Measurements from ENCODE around the gene BPNT1.

The BPNT1 gene

DNA sequence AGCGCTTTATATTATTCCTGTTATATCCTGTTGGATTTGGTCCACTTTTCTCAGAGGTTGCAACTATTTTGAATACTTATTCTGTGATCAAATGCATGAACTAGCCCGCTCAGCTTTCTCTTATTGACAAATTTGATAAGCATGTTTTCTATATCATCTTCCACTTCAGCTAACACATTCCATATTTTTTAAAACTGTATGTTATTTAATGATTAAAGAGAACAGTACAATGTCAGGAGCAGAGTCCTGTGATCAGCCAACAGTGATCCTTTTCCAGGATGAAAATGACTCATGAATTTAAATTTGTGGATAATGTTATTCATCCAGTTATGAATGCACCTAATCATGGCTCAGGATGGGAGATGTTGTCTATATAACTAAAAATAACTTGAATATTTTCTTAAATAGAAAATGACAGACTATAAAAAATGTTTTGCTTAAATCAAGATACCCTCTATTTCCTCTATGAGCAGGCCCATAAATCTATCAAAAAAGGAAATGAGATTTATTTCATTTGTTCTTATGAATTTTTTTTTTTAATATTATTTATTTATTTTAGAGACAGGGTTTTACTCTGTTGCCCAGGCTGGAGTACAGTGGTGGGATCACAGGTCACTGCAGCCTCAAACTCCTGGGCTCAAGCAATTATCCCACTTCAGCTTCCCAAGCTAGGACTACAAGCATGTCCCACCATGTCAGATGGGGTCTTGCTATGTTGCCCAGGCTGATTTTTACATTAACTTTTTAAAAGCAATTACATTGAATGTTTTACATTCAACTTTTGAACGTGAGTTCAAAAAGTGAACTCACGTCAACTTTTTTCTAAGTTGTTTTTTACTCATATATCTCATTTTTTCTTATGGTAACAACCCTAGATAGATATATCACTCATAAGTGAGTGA is 12.5 kb downstream of the BPNT1 start:
- no peak for TF ChIP-seq SIN3A (IDR thresholded peaks at IDR 0.05; ENCODE audit: borderline replicate concordance, insufficient read depth, low read length)
- no peak for TF ChIP-seq FOXP2 (optimal IDR thresholded peaks at IDR 0.05; ENCODE audit: borderline replicate concordance, extremely low read depth, extremely low read length, insufficient read depth)
- no peak for TF ChIP-seq POLR2AphosphoS5 (IDR thresholded peaks at IDR 0.05; ENCODE audit: low read depth, low read length)
- TF ChIP-seq TAF1 (IDR thresholded peaks at IDR 0.05; ENCODE audit: borderline replicate concordance, insufficient read depth, low read length), result no peak
- TF ChIP-seq, protein P1, sequence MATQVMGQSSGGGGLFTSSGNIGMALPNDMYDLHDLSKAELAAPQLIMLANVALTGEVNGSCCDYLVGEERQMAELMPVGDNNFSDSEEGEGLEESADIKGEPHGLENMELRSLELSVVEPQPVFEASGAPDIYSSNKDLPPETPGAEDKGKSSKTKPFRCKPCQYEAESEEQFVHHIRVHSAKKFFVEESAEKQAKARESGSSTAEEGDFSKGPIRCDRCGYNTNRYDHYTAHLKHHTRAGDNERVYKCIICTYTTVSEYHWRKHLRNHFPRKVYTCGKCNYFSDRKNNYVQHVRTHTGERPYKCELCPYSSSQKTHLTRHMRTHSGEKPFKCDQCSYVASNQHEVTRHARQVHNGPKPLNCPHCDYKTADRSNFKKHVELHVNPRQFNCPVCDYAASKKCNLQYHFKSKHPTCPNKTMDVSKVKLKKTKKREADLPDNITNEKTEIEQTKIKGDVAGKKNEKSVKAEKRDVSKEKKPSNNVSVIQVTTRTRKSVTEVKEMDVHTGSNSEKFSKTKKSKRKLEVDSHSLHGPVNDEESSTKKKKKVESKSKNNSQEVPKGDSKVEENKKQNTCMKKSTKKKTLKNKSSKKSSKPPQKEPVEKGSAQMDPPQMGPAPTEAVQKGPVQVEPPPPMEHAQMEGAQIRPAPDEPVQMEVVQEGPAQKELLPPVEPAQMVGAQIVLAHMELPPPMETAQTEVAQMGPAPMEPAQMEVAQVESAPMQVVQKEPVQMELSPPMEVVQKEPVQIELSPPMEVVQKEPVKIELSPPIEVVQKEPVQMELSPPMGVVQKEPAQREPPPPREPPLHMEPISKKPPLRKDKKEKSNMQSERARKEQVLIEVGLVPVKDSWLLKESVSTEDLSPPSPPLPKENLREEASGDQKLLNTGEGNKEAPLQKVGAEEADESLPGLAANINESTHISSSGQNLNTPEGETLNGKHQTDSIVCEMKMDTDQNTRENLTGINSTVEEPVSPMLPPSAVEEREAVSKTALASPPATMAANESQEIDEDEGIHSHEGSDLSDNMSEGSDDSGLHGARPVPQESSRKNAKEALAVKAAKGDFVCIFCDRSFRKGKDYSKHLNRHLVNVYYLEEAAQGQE (IDR thresholded peaks at IDR 0.05; ENCODE audit: insufficient read depth in 1 of 2, low read depth in 2 of 2, low read length in 2 of 2), result no peak

DNA sequence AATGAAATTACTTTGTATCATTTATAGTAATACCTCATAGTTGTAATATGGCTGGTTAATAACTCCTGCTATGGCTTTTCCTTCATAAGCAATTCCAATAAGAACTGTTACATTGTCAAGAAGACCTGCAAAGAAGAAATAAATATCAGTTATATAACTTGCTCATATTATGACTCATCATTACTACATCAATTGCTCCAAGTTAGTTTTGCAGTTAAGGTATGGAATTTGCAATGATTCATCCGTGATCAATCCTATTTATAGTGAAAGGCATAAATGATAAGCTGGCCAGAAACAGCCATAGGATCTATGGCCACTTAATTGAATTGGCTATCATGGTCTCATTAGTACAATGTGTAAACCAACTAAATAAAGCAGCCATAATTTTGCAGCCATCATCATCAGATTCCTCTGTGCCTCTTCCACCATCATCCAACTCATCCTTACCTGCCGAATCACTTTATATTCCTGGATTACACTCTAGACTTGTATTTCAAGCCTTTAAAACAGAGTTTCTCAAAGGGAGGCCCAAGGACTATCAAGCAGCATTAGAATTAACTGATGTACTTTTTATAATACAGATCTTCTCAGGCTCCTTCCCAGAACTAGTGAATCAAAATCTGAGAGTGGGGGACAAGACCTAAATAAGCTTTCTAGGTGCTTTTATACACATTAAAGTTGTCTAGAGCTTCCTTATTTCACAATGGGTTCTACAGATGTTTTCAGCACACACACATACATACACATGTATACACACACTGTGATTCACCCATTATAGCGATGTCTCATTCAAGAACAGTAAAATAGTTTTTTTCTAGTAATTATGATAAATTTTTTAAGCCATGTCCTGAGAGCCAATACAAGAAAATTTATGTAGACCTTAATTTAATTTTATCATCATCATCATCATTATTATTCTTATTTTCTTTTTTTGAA is 22.1 kb downstream of the BPNT1 start:
- TF ChIP-seq, protein P1 (IDR thresholded peaks at IDR 0.05; ENCODE audit: insufficient read depth in 1 of 2, low read depth in 2 of 2, low read length in 2 of 2), result no peak
- no peak for TF ChIP-seq TAF1 (IDR thresholded peaks at IDR 0.05; ENCODE audit: borderline replicate concordance, insufficient read depth, low read length)
- TF ChIP-seq POLR2AphosphoS5 (IDR thresholded peaks at IDR 0.05; ENCODE audit: low read depth, low read length), result no peak
- no peak for TF ChIP-seq SIN3A (IDR thresholded peaks at IDR 0.05; ENCODE audit: borderline replicate concordance, insufficient read depth, low read length)
- no peak for TF ChIP-seq FOXP2 (optimal IDR thresholded peaks at IDR 0.05; ENCODE audit: borderline replicate concordance, extremely low read depth, extremely low read length, insufficient read depth)

DNA sequence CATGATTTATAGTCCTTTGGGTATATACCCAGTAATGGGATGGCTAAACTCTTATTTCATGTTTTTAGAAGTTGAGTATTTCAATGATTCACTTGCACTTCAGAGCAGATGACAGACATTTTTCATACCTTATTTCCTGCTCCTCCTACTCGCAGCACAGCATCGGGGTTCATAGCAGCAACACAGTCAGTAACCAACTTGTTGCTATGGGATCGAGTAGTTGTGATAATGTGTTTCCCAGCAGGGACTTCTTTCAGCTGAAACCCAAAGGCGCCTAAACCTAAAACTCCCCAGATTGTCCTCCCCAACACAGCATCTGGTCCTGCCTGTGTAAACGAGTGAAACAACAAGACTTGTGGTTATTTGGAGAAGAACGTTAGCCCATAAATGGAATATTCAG is 27.0 kb downstream of the BPNT1 start:
- TF ChIP-seq SIN3A (IDR thresholded peaks at IDR 0.05; ENCODE audit: borderline replicate concordance, insufficient read depth, low read length), result no peak
- no peak for TF ChIP-seq TAF1 (IDR thresholded peaks at IDR 0.05; ENCODE audit: borderline replicate concordance, insufficient read depth, low read length)
- TF ChIP-seq, protein P1 (IDR thresholded peaks at IDR 0.05; ENCODE audit: insufficient read depth in 1 of 2, low read depth in 2 of 2, low read length in 2 of 2), result no peak
- TF ChIP-seq POLR2AphosphoS5 (IDR thresholded peaks at IDR 0.05; ENCODE audit: low read depth, low read length), result no peak
- no peak for TF ChIP-seq FOXP2 (optimal IDR thresholded peaks at IDR 0.05; ENCODE audit: borderline replicate concordance, extremely low read depth, extremely low read length, insufficient read depth)

DNA sequence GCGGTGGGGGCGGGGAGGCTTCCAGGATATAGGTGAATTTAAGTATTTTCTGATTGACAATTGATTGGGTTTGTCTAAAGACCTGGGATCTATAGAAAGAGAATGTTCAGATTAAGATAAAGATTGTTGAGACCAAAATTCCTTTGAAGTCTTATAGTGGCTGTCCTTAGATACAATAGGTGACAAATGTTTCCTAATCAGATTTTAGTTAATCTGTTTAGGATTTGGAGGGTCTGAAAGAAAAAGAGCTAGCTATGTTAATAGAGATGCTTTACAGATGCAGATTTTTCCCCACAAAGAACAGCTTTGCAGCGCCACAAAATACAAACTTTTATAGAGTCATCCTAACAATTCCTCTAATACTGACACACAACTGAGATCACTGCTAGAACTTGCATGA is 28.7 kb downstream of the BPNT1 start:
- TF ChIP-seq FOXP2 (optimal IDR thresholded peaks at IDR 0.05; ENCODE audit: borderline replicate concordance, extremely low read depth, extremely low read length, insufficient read depth) (no peak), SIN3A (IDR thresholded peaks at IDR 0.05; ENCODE audit: borderline replicate concordance, insufficient read depth, low read length) (no peak), POLR2AphosphoS5 (IDR thresholded peaks at IDR 0.05; ENCODE audit: low read depth, low read length) (no peak), TAF1 (IDR thresholded peaks at IDR 0.05; ENCODE audit: borderline replicate concordance, insufficient read depth, low read length) (no peak)
- TF ChIP-seq, protein P1 (IDR thresholded peaks at IDR 0.05; ENCODE audit: insufficient read depth in 1 of 2, low read depth in 2 of 2, low read length in 2 of 2), result no peak
